Upper lobe of right lung (tissue), 1 donor: ENCODE measurements around the gene CCDC85C. TPM values are rescaled to one million over a fixed set of nuclear protein-coding genes. Genes with fewer than 3 reads are reported as not detected.

ENCODE experiments used
- ATAC-seq: fragments of 200-7000 bp; cut with Tn5 transposase; one replicate; pipeline ENCODE4 v1.9.1; 2020; ENCODE audit warnings: mild to moderate bottlenecking, moderate library complexity
- DNase-seq: peaks from one replicate; pipeline ENCODE4 v3.0.0-alpha.2; 2020
- H3K27ac ChIP-seq: fragments of 200-600 bp; one replicate; pipeline ENCODE4 v1.8.0; 2022
- H3K27me3 ChIP-seq: fragments of 200-600 bp; one replicate; pipeline ENCODE4 v1.8.0; 2022; ENCODE audit warnings: mild to moderate bottlenecking
- H3K36me3 ChIP-seq: fragments of 200-600 bp; one replicate; pipeline ENCODE4 v1.8.0; 2022
- H3K4me1 ChIP-seq: fragments of 200-600 bp; one replicate; pipeline ENCODE4 v1.8.0; 2022
- H3K4me3 ChIP-seq: fragments of 200-600 bp; one replicate; pipeline ENCODE4 v1.8.0; 2022; ENCODE audit warnings: mild to moderate bottlenecking
- H3K9me3 ChIP-seq: fragments of 200-600 bp; one replicate; pipeline ENCODE4 v1.8.0; 2022
- CTCF ChIP-seq: fragments of 200-600 bp; IDR thresholded peaks from one replicate; pipeline ENCODE4 v1.8.0; 2022; ENCODE audit warnings: antibody characterized with exemption
- intact Hi-C: fragments of 100-400 bp; cut with DNase I; formaldehyde crosslinking; loops from one replicate; pipeline ENCODE4 v1.11.0; 2022
- total RNA-seq: library from RNA; stranded (reverse); fragmentation: NEBNext Ultra II Directional; extraction: Animal tissue kit (Norgen Biotek cat#: 25700); gene quantifications from one replicate; pipeline ENCODE4 v1.2.1, GENCODE V29; 2021
- donor health status: DM: no; HTN: yes; CAD: no; lungs with severe emphysema.

The CCDC85C gene
- total RNA-seq, 1 donor from 2014 or later: 22.6 TPM

- intact Hi-C loops: no loop called here
- DNase-seq (peak; percentile 79), ATAC-seq (peak; percentile 9)
- TF ChIP-seq CTCF: no peak
- Histone ChIP-seq H3K27me3 (no peaks in the 10 kb centered on the region), H3K27ac (peak overlapping the region; percentile 74), H3K9me3 (no peaks in the 10 kb centered on the region), H3K36me3 (no peaks in the 10 kb centered on the region), H3K4me3 (peak overlapping the region; percentile 58), H3K4me1 (peaks cover 39% of the 10 kb centered on the region)
Measured at GRCh38 chr14:99602054-99602787, 1.8 kb downstream of the CCDC85C start.

GRCh38 chr14:99601361-99601831 lies 2.6 kb downstream of the CCDC85C start:
- DNase-seq (no peak), ATAC-seq (no peak)
- no peaks in the 10 kb centered on the region for H3K36me3 ChIP-seq
- no peaks in the 10 kb centered on the region for H3K27me3 ChIP-seq
- peaks cover 47% of the 10 kb centered on the region for H3K4me1 ChIP-seq
- no peaks in the 10 kb centered on the region for H3K9me3 ChIP-seq
- intact Hi-C loops: no loop called here
- H3K4me3 ChIP-seq: peak overlapping the region; percentile 58
- TF ChIP-seq CTCF: no peak
- peak overlapping the region; percentile 74 for H3K27ac ChIP-seq

- ATAC-seq: no peak
- TF ChIP-seq CTCF: no peak
- H3K4me3 ChIP-seq: no peak overlapping the region
- peaks cover 49% of the 10 kb centered on the region for H3K4me1 ChIP-seq
- peak overlapping the region; percentile 74 for H3K27ac ChIP-seq
- no peaks in the 10 kb centered on the region for H3K9me3 ChIP-seq
- DNase-seq: no peak
- intact Hi-C loops: no loop called here
- H3K27me3 ChIP-seq: no peaks in the 10 kb centered on the region
- no peaks in the 10 kb centered on the region for H3K36me3 ChIP-seq
Measured at GRCh38 chr14:99600232-99600888, 3.6 kb downstream of the CCDC85C start.

GRCh38 chr14:99599393-99599792 lies 4.6 kb downstream of the CCDC85C start:
- H3K9me3 ChIP-seq: no peaks in the 10 kb centered on the region
- H3K36me3 ChIP-seq: no peaks in the 10 kb centered on the region
- H3K27me3 ChIP-seq: no peaks in the 10 kb centered on the region
- intact Hi-C loops: no loop called here
- H3K4me1 ChIP-seq: peaks cover 55% of the 10 kb centered on the region
- TF ChIP-seq CTCF: no peak
- no peak for DNase-seq
- no peak for ATAC-seq
- H3K27ac ChIP-seq: no peak overlapping the region
- H3K4me3 ChIP-seq: no peak overlapping the region

- no peak for ATAC-seq
- intact Hi-C loops: no loop called here
- H3K36me3 ChIP-seq: no peaks in the 10 kb centered on the region
Measured at GRCh38 chr14:99598774-99599173, 5.2 kb downstream of the CCDC85C start.

More at GRCh38 chr14:99598774-99599173, 5.2 kb downstream of the CCDC85C start:
- H3K27me3 ChIP-seq: no peaks in the 10 kb centered on the region
- H3K9me3 ChIP-seq: no peaks in the 10 kb centered on the region
- peaks cover 59% of the 10 kb centered on the region for H3K4me1 ChIP-seq
- no peak for TF ChIP-seq CTCF
- H3K4me3 ChIP-seq: no peak overlapping the region
- H3K27ac ChIP-seq: no peak overlapping the region
- DNase-seq: no peak
